ENCODE measurements around the gene FAM184A.

Gene FAM184A

GRCh38 chr6:118931436-118931835 is 147.0 kb downstream of the FAM184A start:
- no peak overlapping the region for H3K27ac ChIP-seq (ENCODE audit: low read depth, low read length)
- peaks cover 9% of the 10 kb centered on the region for H3K4me1 ChIP-seq (ENCODE audit: control insufficient read depth, insufficient read depth, low read length)
- H3K9ac ChIP-seq (ENCODE audit: low read length), result no peak overlapping the region
- H3K36me3 ChIP-seq (ENCODE audit: control insufficient read depth, insufficient read depth, low read length), result no peaks in the 10 kb centered on the region
- H3K4me3 ChIP-seq (ENCODE audit: low read length), result no peak overlapping the region
- H3K27me3 ChIP-seq (ENCODE audit: control insufficient read depth, insufficient read depth, low read length), result no peaks in the 10 kb centered on the region

GRCh38 chr6:118930680-118931079 is 147.8 kb downstream of the FAM184A start:
- no peaks in the 10 kb centered on the region for H3K27me3 ChIP-seq (ENCODE audit: control insufficient read depth, insufficient read depth, low read length)
- no peak overlapping the region for H3K27ac ChIP-seq (ENCODE audit: low read depth, low read length)
- H3K4me3 ChIP-seq (ENCODE audit: low read length), result no peak overlapping the region
- peaks cover 7% of the 10 kb centered on the region for H3K4me1 ChIP-seq (ENCODE audit: control insufficient read depth, insufficient read depth, low read length)
- no peaks in the 10 kb centered on the region for H3K36me3 ChIP-seq (ENCODE audit: control insufficient read depth, insufficient read depth, low read length)
- H3K9ac ChIP-seq (ENCODE audit: low read length), result no peak overlapping the region

GRCh38 chr6:118923035-118923434 is 155.4 kb downstream of the FAM184A start:
- Histone ChIP-seq H3K27ac (ENCODE audit: low read depth, low read length) (no peak overlapping the region), H3K4me1 (ENCODE audit: control insufficient read depth, insufficient read depth, low read length) (no peaks in the 10 kb centered on the region), H3K36me3 (ENCODE audit: control insufficient read depth, insufficient read depth, low read length) (peaks cover 10% of the 10 kb centered on the region), H3K9ac (ENCODE audit: low read length) (no peak overlapping the region), H3K27me3 (ENCODE audit: control insufficient read depth, insufficient read depth, low read length) (no peaks in the 10 kb centered on the region), H3K4me3 (ENCODE audit: low read length) (no peak overlapping the region)

- no peak overlapping the region for H3K4me3 ChIP-seq (ENCODE audit: low read length)
- H3K27me3 ChIP-seq (ENCODE audit: control insufficient read depth, insufficient read depth, low read length), result no peaks in the 10 kb centered on the region
- H3K36me3 ChIP-seq (ENCODE audit: control insufficient read depth, insufficient read depth, low read length), result peaks cover 10% of the 10 kb centered on the region
- H3K4me1 ChIP-seq (ENCODE audit: control insufficient read depth, insufficient read depth, low read length), result no peaks in the 10 kb centered on the region
- H3K9ac ChIP-seq (ENCODE audit: low read length), result no peak overlapping the region
- H3K27ac ChIP-seq (ENCODE audit: low read depth, low read length), result no peak overlapping the region
These were observed 157.4 kb downstream of the FAM184A start for GRCh38 chr6:118921084-118921483.

- Histone ChIP-seq H3K4me1 (ENCODE audit: control insufficient read depth, insufficient read depth, low read length) (no peaks in the 10 kb centered on the region), H3K36me3 (ENCODE audit: control insufficient read depth, insufficient read depth, low read length) (peaks cover 12% of the 10 kb centered on the region), H3K9ac (ENCODE audit: low read length) (no peak overlapping the region), H3K27me3 (ENCODE audit: control insufficient read depth, insufficient read depth, low read length) (no peaks in the 10 kb centered on the region), H3K27ac (ENCODE audit: low read depth, low read length) (no peak overlapping the region), H3K4me3 (ENCODE audit: low read length) (no peak overlapping the region)
These were observed 160.1 kb downstream of the FAM184A start for GRCh38 chr6:118918329-118918725.

GRCh38 chr6:118917546-118918328 is 160.7 kb downstream of the FAM184A start:
- H3K36me3 ChIP-seq (ENCODE audit: control insufficient read depth, insufficient read depth, low read length), result peaks cover 12% of the 10 kb centered on the region
- H3K4me3 ChIP-seq (ENCODE audit: low read length), result no peak overlapping the region
- H3K4me1 ChIP-seq (ENCODE audit: control insufficient read depth, insufficient read depth, low read length), result no peaks in the 10 kb centered on the region
- H3K27me3 ChIP-seq (ENCODE audit: control insufficient read depth, insufficient read depth, low read length), result no peaks in the 10 kb centered on the region
- no peak overlapping the region for H3K9ac ChIP-seq (ENCODE audit: low read length)
- no peak overlapping the region for H3K27ac ChIP-seq (ENCODE audit: low read depth, low read length)

- peaks cover 9% of the 10 kb centered on the region for H3K36me3 ChIP-seq (ENCODE audit: control insufficient read depth, insufficient read depth, low read length)
- no peaks in the 10 kb centered on the region for H3K27me3 ChIP-seq (ENCODE audit: control insufficient read depth, insufficient read depth, low read length)
- H3K9ac ChIP-seq (ENCODE audit: low read length), result no peak overlapping the region
- H3K27ac ChIP-seq (ENCODE audit: low read depth, low read length), result no peak overlapping the region
- H3K4me3 ChIP-seq (ENCODE audit: low read length), result no peak overlapping the region
- no peaks in the 10 kb centered on the region for H3K4me1 ChIP-seq (ENCODE audit: control insufficient read depth, insufficient read depth, low read length)
These were observed 163.9 kb downstream of the FAM184A start for GRCh38 chr6:118914598-118914997.

GRCh38 chr6:118913161-118913560 is 165.3 kb downstream of the FAM184A start:
- H3K36me3 ChIP-seq (ENCODE audit: control insufficient read depth, insufficient read depth, low read length), result peaks cover 10% of the 10 kb centered on the region
- no peak overlapping the region for H3K9ac ChIP-seq (ENCODE audit: low read length)
- H3K27me3 ChIP-seq (ENCODE audit: control insufficient read depth, insufficient read depth, low read length), result no peaks in the 10 kb centered on the region
- H3K27ac ChIP-seq (ENCODE audit: low read depth, low read length), result no peak overlapping the region
- no peaks in the 10 kb centered on the region for H3K4me1 ChIP-seq (ENCODE audit: control insufficient read depth, insufficient read depth, low read length)
- no peak overlapping the region for H3K4me3 ChIP-seq (ENCODE audit: low read length)

GRCh38 chr6:118912646-118913045 is 165.8 kb downstream of the FAM184A start:
- Histone ChIP-seq H3K4me1 (ENCODE audit: control insufficient read depth, insufficient read depth, low read length) (no peaks in the 10 kb centered on the region), H3K9ac (ENCODE audit: low read length) (no peak overlapping the region), H3K27me3 (ENCODE audit: control insufficient read depth, insufficient read depth, low read length) (no peaks in the 10 kb centered on the region), H3K4me3 (ENCODE audit: low read length) (no peak overlapping the region), H3K36me3 (ENCODE audit: control insufficient read depth, insufficient read depth, low read length) (peaks cover 13% of the 10 kb centered on the region), H3K27ac (ENCODE audit: low read depth, low read length) (no peak overlapping the region)

All from rectal smooth muscle tissue (tissue), 1 donor.